Right renal pelvis (tissue), 4 donors: ENCODE data around the gene SLC66A2. TPM values are rescaled to one million over a fixed set of nuclear protein-coding genes. Genes with fewer than 3 reads are reported as not detected.

Experiments used
- DNase-seq, 4 donors: peaks; one replicate each; pipeline ENCODE4 v3.0.0-alpha.2; 2013; ENCODE audit warnings: low read depth in 4 of 4, low spot score in 3 of 4, missing footprints in 1 of 4
- polyA plus RNA-seq, 4 donors: library from polyadenylated mRNA; unstranded; fragments of 120-200 nt; gene quantifications; one replicate each; pipeline ENCODE4 v1.2.1, GENCODE V29; 2013; ENCODE audit not compliant: insufficient read length in 4 of 4

Gene SLC66A2
- polyA plus RNA-seq, 4 donors: 21.1 to 36.1 (median 26.5) TPM

DNA sequence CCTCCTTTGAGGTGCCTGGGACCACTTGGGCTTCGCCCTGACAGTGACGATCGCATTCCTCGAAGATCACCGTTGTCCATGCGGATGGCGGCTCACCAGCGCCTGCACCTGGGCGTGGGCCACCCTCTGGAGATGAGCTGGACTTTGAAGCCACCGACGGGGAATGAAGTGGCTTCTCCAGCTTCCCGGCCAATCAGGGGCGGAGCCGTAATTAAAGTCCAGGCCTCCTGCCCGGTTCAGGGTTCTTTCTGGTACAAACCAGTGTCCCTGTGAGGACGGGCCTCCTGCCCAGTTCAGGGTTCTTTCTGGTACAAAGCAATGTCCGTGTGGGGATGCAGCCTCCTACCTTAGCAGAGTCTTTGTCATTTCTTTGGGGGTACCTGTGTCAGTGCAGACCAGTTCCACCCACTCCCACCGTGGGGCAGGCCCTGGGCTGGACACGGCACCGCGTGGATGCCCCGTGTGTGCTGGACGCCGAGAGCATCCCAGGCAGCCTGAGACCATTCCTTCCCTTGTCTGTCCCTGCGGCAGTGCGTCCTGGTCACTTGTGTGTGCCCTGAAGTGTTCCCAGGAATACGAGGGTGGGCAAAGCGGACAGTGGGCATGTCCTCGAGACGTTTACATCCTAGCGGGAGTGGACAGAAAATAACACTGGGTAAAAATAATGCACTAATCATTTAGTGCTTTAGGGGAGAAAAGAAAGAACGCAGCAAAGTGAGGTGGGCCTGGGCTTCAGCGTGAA lies 98.7 kb downstream of the SLC66A2 start:
- DNase-seq: no peak

Other genes with a start within 250 kb of the SLC66A2 start
- under 1 TPM; 0.13 to 0.52 (median 0.15) TPM for gene KCNG2, start 153.7 kb downstream of the SLC66A2 start, polyA plus RNA-seq
- 10 to 100 TPM; 18.7 to 24.3 (median 20.4) TPM for gene HSBP1L1, start 13.0 kb upstream of the SLC66A2 start, polyA plus RNA-seq
- 10 to 100 TPM; 88.9 to 98.2 (median 94.2) TPM for gene TXNL4A, start 36.9 kb upstream of the SLC66A2 start, polyA plus RNA-seq
- gene RBFA, start 82.8 kb upstream of the SLC66A2 start, polyA plus RNA-seq: 10 to 100 TPM; 27.0 to 30.4 (median 29.4) TPM
- 10 to 100 TPM; 21.9 to 29.2 (median 27.1) TPM for gene ADNP2, start 157.6 kb upstream of the SLC66A2 start, polyA plus RNA-seq